ENCODE results near the gene CSK.

DNA sequence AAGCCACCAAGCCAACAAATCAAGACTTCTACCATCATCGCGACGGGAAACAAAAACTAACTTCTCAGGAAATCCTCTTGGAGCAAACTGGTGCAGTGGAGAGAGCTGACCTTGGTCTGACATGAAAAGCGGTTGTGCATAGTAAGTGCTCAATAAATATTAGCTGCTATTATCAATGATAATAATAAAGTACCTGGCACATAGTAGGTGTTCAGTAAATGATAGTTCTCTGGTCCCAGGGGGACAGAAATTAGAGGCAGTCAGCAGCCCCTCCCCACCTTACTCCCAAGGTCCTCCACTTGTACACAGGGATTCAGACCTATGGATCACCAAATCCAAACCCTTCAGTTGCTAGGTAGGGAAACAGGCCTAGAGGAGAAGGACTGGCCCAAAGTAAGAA, 6.0 kb upstream of the CSK start:
- no peak for TF ChIP-seq CTCF (IDR thresholded peaks at IDR 0.05)
- no peak for TF ChIP-seq POLR2A (IDR thresholded peaks at IDR 0.05)
- no peak for TF ChIP-seq POLR2AphosphoS5 (IDR thresholded peaks at IDR 0.05)
- no peak for TF ChIP-seq EP300 (IDR thresholded peaks at IDR 0.05)
